Activated naive CD8-positive, alpha-beta T cell treated with anti-CD3 and anti-CD28 coated beads for 36 hours (primary cell): ENCODE data around the gene CCDC136. TPM values are rescaled to one million over a fixed set of nuclear protein-coding genes. Genes with fewer than 3 reads are reported as not detected.
A peak's percentile ranks its signal among the peaks of the same experiment; 100 is the strongest.

Source experiments
- DNase-seq: peaks from one replicate; pipeline ENCODE4 v3.0.0; 2021
- H3K27ac Mint-ChIP-seq: one replicate; pipeline ENCODE4 v1.8.0; 2022; ENCODE audit warnings: mild to moderate bottlenecking, moderate library complexity, mixed read lengths
- H3K27me3 Mint-ChIP-seq: one replicate; pipeline ENCODE4 v1.8.0; 2022; ENCODE audit warnings: mild to moderate bottlenecking, mixed read lengths
- H3K36me3 Mint-ChIP-seq: one replicate; pipeline ENCODE4 v1.8.0; 2021; ENCODE audit warnings: mild to moderate bottlenecking, mixed read lengths
- H3K4me1 Mint-ChIP-seq: one replicate; pipeline ENCODE4 v1.8.0; 2021; ENCODE audit warnings: mixed read lengths
- H3K4me3 Mint-ChIP-seq: one replicate; pipeline ENCODE4 v1.8.0; 2022; ENCODE audit warnings: mild to moderate bottlenecking, moderate library complexity, mixed read lengths
- H3K9me3 Mint-ChIP-seq: one replicate; pipeline ENCODE4 v1.8.0; 2022; ENCODE audit warnings: mixed read lengths
- total RNA-seq, 2 experiments: library from RNA; stranded (reverse); gene quantifications; one replicate each; pipeline ENCODE4 v1.2.3, GENCODE V29; 2021

CCDC136 gene
- total RNA-seq, 2 experiments from 2014 or later: 10.8 to 11.0 TPM

DNA sequence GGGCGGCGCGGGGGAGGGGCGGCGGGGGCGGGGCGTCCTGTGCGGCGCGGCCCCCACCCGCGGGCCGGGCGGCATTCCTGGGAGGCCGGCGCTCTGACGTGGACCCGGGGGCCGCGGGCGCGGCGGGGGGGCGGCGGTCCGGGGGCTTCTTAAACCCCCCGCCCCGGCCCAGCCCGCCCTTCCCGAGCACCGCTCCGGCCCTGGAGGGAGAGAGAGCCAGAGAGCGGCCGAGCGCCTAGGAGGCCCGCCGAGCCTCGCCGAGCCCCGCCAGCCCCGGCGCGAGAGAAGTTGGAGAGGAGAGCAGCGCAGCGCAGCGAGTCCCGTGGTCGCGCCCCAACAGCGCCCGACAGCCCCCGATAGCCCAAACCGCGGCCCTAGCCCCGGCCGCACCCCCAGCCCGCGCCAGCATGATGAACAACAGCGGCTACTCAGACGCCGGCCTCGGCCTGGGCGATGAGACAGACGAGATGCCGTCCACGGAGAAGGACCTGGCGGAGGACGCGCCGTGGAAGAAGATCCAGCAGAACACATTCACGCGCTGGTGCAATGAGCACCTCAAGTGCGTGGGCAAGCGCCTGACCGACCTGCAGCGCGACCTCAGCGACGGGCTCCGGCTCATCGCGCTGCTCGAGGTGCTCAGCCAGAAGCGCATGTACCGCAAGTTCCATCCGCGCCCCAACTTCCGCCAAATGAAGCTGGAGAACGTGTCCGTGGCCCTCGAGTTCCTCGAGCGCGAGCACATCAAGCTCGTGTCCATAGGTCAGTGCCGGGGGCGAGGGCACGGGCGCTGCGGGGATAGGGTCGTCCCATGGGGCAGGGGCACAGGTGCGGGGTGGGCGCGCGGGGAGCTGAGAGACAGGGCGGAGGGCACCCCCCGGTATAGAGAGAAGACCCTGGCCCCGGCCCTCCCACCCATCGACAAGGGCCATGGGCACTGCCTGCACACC, 38.7 kb downstream of the CCDC136 start, which contains the start of gene FLNC:
FLNC (plus strand) TSS at position 176 of the 947 bp plus-strand sequence; CDS start at position 408, 232 bp downstream.
- peak; percentile 39 for DNase-seq
- H3K4me1 Mint-ChIP-seq: peaks cover 12% of the 10 kb centered on the region
- H3K9me3 Mint-ChIP-seq: no peaks in the 10 kb centered on the region
- no peaks in the 10 kb centered on the region for H3K36me3 Mint-ChIP-seq
- peak within 1 kb of the TSS; percentile 37 for H3K4me3 Mint-ChIP-seq
- no peak within 1 kb of the TSS for H3K27ac Mint-ChIP-seq
- H3K27me3 Mint-ChIP-seq: peaks cover 52% of the 10 kb centered on the region

- no peak for DNase-seq
- Mint-ChIP-seq H3K27me3 (peaks cover 45% of the 10 kb centered on the region), H3K27ac (no peak overlapping the region), H3K4me1 (peaks cover 12% of the 10 kb centered on the region), H3K4me3 (peak overlapping the region; percentile 29), H3K9me3 (no peaks in the 10 kb centered on the region), H3K36me3 (no peaks in the 10 kb centered on the region)
Observed at GRCh38 chr7:128831178-128831993, 39.6 kb downstream of the CCDC136 start.

- H3K27ac Mint-ChIP-seq: no peak overlapping the region
- peaks cover 37% of the 10 kb centered on the region for H3K27me3 Mint-ChIP-seq
- no peak for DNase-seq
- H3K4me3 Mint-ChIP-seq: no peak overlapping the region
- H3K4me1 Mint-ChIP-seq: peaks cover 12% of the 10 kb centered on the region
- H3K36me3 Mint-ChIP-seq: no peaks in the 10 kb centered on the region
- no peaks in the 10 kb centered on the region for H3K9me3 Mint-ChIP-seq
Observed at GRCh38 chr7:128831994-128832879, 40.5 kb downstream of the CCDC136 start.

DNA sequence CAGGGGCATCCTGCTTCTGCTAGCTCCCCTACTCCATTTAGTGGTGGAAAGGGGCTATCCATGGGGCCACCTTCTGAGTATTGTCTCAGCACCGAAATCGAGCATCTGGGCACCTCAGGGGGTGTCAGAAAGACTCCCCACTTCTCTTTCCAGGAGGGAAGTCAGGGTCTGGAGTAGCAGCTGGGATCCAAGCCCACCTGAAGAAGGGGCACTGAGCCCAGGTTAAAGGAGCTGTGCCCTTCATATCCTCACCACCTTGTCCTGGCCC, 41.0 kb downstream of the CCDC136 start:
- Mint-ChIP-seq H3K9me3 (no peaks in the 10 kb centered on the region), H3K4me3 (no peak overlapping the region), H3K27me3 (peaks cover 37% of the 10 kb centered on the region), H3K27ac (no peak overlapping the region), H3K36me3 (no peaks in the 10 kb centered on the region), H3K4me1 (peaks cover 12% of the 10 kb centered on the region)
- no peak for DNase-seq

GRCh38 chr7:128833148-128833945, 41.6 kb downstream of the CCDC136 start:
- no peaks in the 10 kb centered on the region for H3K36me3 Mint-ChIP-seq

DNA sequence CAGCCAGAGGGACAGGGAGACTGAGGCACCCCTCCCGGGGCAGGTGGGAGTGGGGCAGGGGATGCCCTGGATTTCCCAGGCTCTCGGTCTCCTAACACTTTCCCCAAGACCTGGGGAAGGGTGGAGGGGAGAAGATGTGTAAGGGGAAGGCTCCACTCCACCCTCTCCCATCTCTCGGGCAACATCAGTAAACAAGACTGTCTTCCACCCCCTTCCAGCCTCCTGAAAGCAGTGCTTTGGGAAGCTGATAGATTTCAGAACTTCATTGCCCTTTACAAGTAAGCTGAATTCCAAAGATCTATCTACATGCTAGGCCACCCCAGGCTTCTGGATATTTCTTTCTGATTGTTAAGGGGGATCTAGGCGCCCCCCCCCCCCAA, 42.2 kb downstream of the CCDC136 start:
- H3K4me1 Mint-ChIP-seq: peaks cover 12% of the 10 kb centered on the region
- no peak overlapping the region for H3K4me3 Mint-ChIP-seq
- peaks cover 27% of the 10 kb centered on the region for H3K27me3 Mint-ChIP-seq
- H3K27ac Mint-ChIP-seq: no peak overlapping the region
- DNase-seq: no peak
- H3K9me3 Mint-ChIP-seq: no peaks in the 10 kb centered on the region
- H3K36me3 Mint-ChIP-seq: no peaks in the 10 kb centered on the region

More at GRCh38 chr7:128833148-128833945, 41.6 kb downstream of the CCDC136 start:
- no peak for DNase-seq
- Mint-ChIP-seq H3K4me3 (no peak overlapping the region), H3K4me1 (peaks cover 12% of the 10 kb centered on the region), H3K27ac (no peak overlapping the region), H3K27me3 (peaks cover 32% of the 10 kb centered on the region), H3K9me3 (no peaks in the 10 kb centered on the region)

GRCh38 chr7:128835231-128835751, 43.5 kb downstream of the CCDC136 start:
- no peaks in the 10 kb centered on the region for H3K36me3 Mint-ChIP-seq
- peaks cover 16% of the 10 kb centered on the region for H3K27me3 Mint-ChIP-seq
- no peaks in the 10 kb centered on the region for H3K9me3 Mint-ChIP-seq

GRCh38 chr7:128835790-128836641, 44.2 kb downstream of the CCDC136 start:
- no peak overlapping the region for H3K27ac Mint-ChIP-seq
- H3K4me3 Mint-ChIP-seq: no peak overlapping the region
- H3K9me3 Mint-ChIP-seq: no peaks in the 10 kb centered on the region
- no peak for DNase-seq
- no peaks in the 10 kb centered on the region for H3K36me3 Mint-ChIP-seq
- peaks cover 4% of the 10 kb centered on the region for H3K4me1 Mint-ChIP-seq
- H3K27me3 Mint-ChIP-seq: peaks cover 8% of the 10 kb centered on the region

More at GRCh38 chr7:128835231-128835751, 43.5 kb downstream of the CCDC136 start:
- Mint-ChIP-seq H3K4me1 (peaks cover 9% of the 10 kb centered on the region), H3K4me3 (no peak overlapping the region), H3K27ac (no peak overlapping the region)
- DNase-seq: no peak

GRCh38 chr7:128836729-128837348, 45.1 kb downstream of the CCDC136 start:
- H3K36me3 Mint-ChIP-seq: no peaks in the 10 kb centered on the region
- DNase-seq: no peak
- H3K27ac Mint-ChIP-seq: no peak overlapping the region
- no peaks in the 10 kb centered on the region for H3K9me3 Mint-ChIP-seq
- peaks cover under 1% of the 10 kb centered on the region for H3K27me3 Mint-ChIP-seq
- no peak overlapping the region for H3K4me3 Mint-ChIP-seq
- peaks cover 1% of the 10 kb centered on the region for H3K4me1 Mint-ChIP-seq

GRCh38 chr7:128837521-128837921, 45.8 kb downstream of the CCDC136 start:
- DNase-seq: no peak
- Mint-ChIP-seq H3K9me3 (no peaks in the 10 kb centered on the region), H3K4me1 (peaks cover 4% of the 10 kb centered on the region), H3K27me3 (no peaks in the 10 kb centered on the region), H3K36me3 (no peaks in the 10 kb centered on the region), H3K27ac (no peak overlapping the region), H3K4me3 (no peak overlapping the region)

GRCh38 chr7:128838109-128838779, 46.5 kb downstream of the CCDC136 start:
- H3K27me3 Mint-ChIP-seq: no peaks in the 10 kb centered on the region
- peaks cover 4% of the 10 kb centered on the region for H3K4me1 Mint-ChIP-seq
- DNase-seq: no peak
- H3K27ac Mint-ChIP-seq: no peak overlapping the region
- H3K4me3 Mint-ChIP-seq: peak overlapping the region; percentile 25
- H3K9me3 Mint-ChIP-seq: no peaks in the 10 kb centered on the region
- no peaks in the 10 kb centered on the region for H3K36me3 Mint-ChIP-seq

DNA sequence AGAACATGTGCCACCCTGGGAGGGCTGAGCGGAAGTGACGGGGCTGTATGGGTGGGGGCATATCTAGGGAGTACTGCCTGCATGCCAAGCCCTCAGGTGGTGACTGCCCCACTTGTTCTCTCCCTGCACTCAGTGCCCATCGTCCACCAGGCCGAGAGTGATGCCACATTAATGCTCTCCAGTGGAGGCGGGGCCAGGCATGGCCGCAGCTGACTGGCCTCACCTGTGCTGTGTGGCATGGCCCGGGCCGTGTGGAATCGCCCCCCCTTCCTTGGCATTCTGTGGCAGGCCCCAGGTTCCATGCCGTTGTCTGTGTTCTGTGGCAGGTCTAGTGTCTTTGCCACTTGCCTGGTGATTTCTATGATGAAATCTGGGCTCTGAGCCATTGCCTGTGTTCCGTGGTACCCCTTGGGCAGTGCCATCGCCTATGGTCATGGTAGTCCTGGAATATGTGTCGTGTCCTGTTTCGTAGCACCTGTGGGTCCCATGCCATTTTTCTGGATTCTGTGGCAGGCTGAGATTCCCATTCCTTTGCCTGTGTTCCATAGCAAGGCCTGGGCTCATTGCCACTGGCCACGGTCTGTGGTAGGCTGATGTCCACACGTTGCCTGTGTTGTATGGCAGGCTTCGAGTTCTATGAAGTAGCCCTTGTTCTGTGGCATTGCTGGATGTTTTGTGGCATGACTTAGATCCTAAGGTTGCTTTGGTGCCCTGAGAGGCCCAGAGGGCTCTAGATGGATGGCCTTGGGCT, 47.4 kb downstream of the CCDC136 start:
- H3K36me3 Mint-ChIP-seq: no peaks in the 10 kb centered on the region
- H3K27ac Mint-ChIP-seq: no peak overlapping the region
- H3K4me3 Mint-ChIP-seq: no peak overlapping the region
- H3K27me3 Mint-ChIP-seq: no peaks in the 10 kb centered on the region
- peaks cover 4% of the 10 kb centered on the region for H3K4me1 Mint-ChIP-seq
- H3K9me3 Mint-ChIP-seq: no peaks in the 10 kb centered on the region
- DNase-seq: no peak
